ENCODE results near the gene ARHGAP22.
"Not testable (repeated sequence)": the region's sequence is repeated elsewhere in the genome, so short reads cannot be mapped to it uniquely, and the experiment has no call there.

Gene ARHGAP22, protein sequence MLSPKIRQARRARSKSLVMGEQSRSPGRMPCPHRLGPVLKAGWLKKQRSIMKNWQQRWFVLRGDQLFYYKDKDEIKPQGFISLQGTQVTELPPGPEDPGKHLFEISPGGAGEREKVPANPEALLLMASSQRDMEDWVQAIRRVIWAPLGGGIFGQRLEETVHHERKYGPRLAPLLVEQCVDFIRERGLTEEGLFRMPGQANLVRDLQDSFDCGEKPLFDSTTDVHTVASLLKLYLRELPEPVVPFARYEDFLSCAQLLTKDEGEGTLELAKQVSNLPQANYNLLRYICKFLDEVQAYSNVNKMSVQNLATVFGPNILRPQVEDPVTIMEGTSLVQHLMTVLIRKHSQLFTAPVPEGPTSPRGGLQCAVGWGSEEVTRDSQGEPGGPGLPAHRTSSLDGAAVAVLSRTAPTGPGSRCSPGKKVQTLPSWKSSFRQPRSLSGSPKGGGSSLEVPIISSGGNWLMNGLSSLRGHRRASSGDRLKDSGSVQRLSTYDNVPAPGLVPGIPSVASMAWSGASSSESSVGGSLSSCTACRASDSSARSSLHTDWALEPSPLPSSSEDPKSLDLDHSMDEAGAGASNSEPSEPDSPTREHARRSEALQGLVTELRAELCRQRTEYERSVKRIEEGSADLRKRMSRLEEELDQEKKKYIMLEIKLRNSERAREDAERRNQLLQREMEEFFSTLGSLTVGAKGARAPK

DNA sequence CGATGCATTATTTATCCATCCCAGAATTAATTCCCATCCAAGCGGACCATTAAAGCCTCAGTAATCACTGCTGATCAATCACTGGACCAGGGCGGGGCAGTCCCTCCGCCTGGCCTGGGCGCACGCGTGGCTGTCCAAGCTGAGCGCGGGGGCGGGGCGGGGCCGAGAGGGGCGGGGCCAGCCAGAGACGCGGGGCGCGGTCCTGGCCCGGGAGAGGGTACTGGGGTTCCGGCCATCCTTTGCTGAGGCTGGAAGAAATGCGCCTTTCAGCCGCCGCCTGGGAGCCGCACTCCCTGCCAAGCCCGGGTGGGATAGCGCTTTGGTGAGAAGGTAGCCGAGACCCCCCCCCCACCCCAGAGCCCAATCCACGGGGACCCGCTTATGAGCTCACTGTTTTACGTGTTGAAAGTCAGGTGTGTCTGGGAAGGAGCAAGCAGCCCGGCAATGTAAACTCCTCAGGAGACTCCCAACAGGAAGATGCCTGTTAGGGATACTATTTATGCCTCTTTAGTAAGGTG, at the start of gene ARHGAP22:
Gene ARHGAP22 (minus strand): TSS at position 83 of the 518 bp plus-strand sequence. CDS start 277 bp downstream, outside the sequence.
- DNase-seq (ENCODE audit: low read depth): no peak

DNA sequence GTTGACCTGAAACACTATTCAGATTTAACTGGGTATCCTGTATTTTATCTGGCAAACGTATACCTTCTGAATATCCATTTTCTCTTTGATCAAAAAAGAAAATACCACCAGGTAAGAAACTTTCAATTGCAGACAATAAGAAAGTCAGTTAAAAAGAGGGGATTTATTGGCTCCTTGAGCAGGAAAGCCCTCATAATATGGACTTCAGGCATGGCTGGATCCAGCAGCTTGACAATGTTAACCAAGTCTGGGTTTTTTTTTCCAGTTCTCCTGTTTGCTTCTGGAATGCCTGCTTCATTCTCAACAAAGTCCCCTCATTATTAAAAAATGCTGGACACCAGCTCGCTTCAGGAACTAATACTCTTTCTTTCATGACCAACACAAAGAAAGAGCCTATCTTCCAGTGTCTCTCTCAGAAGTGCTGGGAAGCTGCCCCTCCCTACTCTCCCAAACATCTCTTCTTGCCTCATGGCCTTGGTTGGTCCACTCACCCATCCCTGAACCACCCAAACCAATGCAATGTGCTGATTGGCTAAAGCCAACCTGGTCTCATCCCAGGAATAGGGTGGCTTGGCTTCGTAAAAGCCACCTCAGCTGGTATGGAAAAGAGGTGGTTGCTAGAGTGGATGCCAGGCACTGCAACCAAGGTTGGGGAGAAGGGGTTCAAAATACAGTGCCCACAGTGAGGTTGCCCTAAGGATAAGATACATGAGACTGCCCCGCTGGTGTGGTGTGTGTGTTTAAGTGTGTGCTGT, 49.2 kb upstream of the ARHGAP22 start:
- DNase-seq (ENCODE audit: low read depth): no peak

DNA sequence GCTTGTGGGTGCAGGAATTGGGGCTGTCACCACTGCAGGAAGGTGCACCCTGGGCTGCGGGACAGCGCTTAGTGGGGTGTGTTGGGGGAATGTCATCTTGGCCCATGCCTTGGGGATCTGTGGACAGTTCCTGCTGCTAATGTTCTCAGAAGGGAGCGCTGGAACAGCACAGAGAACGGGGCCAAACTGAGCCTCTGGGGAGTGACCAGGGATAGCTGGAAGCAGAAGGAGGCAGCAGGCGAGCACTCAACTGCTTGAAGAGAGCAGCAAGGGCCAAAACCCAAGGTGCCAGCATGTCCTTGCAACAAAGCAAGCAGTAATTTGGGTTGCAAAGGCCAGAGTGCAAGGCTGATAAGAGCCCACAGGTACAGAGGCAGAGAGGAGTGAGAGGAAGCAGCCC, 48.5 kb upstream of the ARHGAP22 start:
- no peak for DNase-seq (ENCODE audit: low read depth)

DNA sequence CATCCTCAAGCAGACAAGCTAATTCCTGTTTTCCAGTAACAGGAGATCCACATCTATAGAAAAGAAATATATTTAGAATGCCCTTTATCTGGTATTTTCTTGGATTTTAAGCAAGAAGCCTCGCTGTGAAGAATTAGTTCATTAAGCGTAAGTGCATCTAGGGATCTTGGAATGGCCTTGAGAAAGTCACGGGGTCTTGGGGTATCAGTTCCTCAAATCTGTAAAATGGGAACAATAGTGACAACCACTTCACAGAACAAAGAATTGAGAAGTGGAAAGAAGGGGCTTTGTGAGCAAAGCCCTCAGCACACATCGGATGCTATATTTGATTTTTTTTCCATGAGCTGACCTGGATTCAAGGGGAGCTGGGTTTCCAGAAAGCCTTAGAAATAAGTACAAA, 47.5 kb upstream of the ARHGAP22 start:
- DNase-seq (ENCODE audit: low read depth): no peak

DNA sequence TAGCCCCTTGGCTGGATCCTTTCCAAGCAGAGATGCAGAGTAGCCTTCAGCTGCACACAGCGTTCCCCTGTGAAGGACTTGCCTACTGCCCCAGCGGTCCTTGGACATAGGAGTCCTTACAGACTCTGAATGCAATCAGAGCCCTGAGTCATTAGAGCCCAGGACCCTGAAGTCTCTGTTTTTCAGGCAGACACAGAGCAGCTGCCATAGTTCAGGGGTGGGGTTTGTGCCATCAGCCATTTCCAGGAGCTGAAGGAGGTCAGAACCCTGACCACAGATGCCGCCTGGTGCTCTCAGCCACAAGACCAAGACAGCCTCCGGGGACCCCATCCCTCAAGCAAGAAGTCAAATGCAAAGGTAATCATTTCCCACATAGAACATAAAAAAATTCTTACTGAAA, 47.0 kb upstream of the ARHGAP22 start:
- no peak for DNase-seq (ENCODE audit: low read depth)

DNA sequence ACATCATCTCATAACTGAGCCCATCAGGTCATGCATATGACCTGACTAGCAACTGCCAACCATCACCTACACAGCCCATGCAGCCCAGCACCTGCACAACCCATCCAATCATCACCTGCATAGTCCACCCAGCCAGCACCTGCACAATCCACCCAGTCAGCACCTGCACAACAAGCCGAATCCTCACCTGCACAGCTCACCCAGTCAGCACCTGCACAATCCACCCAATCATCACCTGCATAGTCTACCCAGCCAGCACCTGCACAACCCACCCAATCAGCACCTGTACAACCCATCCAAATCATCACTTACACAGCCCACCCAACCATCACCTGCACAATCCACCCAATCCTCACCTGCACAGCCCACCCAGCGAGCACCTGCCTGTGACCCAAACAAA, 46.4 kb upstream of the ARHGAP22 start:
- DNase-seq (ENCODE audit: low read depth): no peak

DNA sequence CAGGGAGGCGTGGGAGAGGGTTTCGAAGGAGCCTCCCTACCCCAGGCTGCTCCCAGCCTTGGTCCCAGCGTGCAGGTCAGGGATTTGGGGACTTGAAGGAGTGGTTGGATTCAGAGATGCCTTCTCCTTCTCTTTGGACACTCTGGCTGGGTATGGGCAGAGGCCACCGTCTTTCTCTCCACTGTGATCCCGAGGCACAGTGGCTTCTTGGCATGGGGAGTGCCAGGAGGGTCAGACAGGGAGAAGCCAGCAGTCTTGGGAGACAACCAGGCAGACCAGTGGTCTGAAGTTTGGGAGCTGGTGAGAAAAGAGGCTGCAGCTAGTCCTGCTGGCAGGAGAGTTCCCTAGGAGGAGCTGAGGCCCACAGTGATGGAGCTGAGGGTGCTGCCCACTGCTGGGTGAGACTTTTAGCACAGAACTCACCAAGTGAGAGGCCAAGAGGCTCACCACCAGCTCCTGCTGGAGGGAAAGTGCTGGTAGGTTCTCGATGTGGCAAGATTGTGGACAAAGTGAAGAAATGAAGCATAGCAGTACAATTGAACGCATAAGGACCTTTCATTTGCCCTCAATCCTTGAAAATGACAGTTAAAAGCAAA, 44.6 kb upstream of the ARHGAP22 start:
- DNase-seq (ENCODE audit: low read depth): no peak

DNA sequence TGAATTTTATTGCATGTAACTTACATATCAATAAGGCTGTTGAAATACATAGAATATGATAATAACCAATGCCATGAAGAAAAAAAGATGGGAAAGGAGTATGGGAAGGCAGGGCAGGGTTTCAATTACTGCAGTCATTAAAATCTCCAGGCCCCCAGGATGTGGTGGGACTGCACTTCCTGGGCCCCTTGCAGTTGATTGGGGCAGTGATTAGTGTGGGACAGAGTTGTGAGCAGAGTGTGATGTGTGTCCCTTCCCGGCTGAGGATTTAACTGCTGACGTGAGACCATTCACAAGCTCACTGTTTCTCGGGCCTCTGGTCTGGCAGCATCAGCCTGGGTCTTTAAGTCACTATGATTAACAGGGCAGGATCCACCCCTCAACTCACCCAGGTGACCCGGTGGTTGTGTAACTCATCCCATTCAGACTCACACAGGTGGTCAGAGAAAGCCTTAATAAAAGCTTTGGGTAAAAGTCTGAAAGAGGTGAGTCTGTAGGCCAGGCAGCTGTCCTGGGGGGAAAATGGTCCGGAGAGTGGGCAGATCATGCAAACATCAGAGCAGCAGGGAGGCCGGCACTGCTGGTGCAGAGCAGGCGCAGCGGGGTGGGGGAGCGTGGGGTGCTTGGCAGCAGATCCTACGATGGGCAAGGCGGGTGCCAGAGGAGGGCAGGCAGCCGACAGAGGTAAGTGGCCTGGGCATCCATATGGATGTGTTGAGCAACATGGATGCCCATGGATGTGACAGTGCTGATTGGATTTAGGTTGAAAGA, 43.5 kb upstream of the ARHGAP22 start:
- no peak for DNase-seq (ENCODE audit: low read depth)

DNA sequence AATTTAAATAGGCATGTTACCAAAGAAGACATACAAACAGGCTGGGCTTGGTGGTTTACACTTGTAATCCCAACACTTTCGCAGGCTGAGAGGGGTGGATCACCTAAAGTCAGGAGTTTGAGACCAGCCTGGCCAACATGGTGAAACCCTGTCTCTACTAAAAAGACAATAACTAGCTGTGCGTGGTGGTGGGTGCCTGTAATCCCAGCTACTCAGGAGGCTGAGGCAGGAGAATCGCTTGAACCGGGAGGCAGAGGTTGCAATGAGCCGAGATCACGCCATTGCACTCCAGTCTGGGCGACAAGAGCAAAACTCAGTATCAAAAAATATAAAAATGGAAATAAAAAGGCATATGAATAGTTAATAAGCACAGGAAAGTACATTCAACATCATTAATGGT, 42.2 kb upstream of the ARHGAP22 start:
- not testable (repeated sequence) for DNase-seq (ENCODE audit: low read depth)

DNA sequence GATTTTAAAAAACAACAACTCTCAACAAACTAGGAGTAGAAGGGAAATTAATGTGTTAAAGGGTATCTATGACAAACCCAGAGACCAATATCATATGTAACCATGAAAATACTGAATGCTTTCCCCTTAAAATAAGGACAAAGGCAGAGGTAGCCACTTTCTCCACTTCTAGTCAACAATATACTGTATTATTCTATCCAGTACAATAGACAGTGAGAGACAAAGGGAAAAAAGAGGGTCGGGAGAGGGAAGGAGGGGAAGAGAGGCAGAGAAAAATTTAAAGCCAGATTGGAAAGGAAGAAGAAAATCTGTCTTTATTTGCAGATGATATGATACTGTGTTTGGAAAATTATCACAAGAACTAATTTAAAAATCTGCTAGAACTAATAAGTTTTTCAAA, 40.7 kb upstream of the ARHGAP22 start:
- DNase-seq (ENCODE audit: low read depth): no peak

DNA sequence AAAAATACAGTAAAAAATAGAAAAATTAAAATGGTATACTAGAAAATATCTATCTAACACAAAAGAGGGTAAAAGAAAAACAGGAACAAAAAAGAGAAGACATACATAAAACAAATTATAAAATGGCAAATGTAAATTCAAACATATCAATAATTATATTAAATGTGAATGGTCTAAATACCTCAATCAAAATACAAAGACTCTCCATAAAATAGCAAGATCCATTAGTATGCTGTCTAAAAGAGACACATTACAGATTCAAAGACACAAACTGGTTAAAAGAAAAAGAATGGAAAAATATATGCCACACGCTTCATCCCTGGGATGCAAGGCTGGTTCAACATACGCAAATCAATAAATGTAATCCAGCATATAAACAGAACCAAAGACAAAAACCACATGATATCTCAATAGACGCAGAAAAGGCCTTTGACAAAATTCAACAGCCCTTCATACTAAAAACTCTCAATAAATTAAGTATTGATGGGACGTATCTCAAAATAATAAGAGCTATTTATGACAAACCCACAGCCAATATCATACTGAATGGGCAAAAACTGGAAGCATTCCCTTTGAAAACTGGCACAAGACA, 36.3 kb upstream of the ARHGAP22 start:
- DNase-seq (ENCODE audit: low read depth): not testable (repeated sequence)

DNA sequence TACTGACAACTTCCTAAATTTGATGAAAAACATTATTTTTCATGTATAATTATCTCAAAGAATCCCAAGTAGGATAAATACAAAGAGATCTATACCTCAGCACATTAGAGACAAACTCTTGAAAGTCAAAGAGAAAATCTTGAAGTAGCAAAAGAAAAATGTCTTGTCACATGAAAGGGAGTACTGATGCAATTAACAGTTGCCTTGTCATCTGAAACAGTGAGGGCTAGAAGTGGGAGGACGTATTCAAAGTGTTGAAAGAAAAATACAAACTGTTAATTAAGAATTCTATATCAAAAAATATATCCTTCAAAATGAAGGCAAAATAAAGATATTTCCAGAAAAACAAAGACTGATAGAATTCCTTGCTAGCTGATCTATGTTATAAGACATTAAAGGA, 35.5 kb upstream of the ARHGAP22 start:
- no peak for DNase-seq (ENCODE audit: low read depth)

DNA sequence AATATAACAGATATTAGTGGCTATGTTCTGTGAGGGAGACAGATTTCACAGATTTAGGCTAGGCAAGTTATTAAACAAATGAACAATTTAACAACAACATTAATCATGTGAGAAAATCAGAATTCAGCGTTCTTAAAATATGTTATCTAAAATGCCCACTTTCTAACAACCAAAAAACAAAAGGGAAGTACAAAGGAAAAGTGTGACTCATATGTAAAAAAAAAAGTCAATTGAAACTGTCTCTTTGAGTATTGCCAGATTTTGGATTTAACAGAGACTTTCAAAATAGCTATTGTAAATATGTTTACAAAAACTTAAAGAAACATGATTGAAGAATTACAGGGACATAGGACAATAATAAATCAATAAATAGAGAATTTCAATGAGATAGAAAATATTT, 34.8 kb upstream of the ARHGAP22 start:
- no peak for DNase-seq (ENCODE audit: low read depth)

DNA sequence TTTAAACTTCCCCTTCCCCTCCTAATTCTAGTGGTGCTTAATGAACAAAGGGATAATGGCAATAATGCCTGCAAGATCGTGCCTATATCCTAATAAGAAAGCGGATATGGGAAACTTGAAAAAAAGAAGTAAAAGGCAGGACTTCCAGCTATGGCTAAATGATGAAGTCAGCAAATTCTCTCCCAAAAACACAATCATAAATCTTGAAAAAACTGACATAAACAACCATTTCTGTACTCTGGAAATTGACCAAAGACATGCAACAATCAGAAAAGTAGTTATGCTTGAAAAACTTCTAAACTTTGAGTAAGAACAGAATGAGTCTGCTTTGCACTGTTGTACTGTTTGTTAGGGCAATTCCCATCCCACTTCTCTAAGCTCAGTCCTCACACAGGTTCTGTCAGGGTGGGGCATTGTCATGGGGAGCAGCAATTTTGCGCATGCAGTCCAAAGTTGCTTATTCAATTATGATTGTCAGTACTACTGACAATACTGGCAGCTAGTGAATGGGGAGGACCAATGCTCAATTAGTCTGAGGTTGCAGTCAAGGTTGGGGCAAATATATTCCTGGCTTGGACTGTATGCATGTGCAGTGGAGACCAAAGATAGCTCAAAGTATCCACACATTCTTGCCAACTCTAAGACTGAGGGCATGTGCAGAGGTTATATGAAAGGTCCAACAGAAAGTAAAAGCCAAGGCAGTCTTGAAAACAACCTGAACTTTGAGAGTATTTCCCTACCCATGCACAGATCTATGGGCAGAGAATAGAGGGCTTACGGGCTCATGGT, 34.1 kb upstream of the ARHGAP22 start:
- no peak for DNase-seq (ENCODE audit: low read depth)

DNA sequence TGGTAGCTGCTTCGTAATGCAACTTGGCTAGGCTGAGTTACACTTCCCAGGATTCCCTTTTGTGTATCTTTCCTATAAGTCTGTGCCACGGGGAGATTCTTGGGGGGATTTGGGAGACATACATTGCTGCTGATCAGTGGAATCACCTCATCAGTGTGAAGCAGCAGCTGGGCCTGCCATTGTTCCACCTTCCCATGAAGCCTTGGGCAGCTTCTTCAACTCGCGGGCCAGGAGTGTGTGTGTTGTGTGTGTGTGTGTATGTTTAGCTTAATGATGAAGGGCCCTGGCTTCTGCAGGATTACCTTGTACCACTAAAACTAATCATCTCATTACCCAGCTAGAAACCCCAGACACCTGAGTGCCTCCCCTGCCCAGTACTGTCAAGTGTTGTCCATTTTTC, 33.3 kb upstream of the ARHGAP22 start:
- no peak for DNase-seq (ENCODE audit: low read depth)

DNA sequence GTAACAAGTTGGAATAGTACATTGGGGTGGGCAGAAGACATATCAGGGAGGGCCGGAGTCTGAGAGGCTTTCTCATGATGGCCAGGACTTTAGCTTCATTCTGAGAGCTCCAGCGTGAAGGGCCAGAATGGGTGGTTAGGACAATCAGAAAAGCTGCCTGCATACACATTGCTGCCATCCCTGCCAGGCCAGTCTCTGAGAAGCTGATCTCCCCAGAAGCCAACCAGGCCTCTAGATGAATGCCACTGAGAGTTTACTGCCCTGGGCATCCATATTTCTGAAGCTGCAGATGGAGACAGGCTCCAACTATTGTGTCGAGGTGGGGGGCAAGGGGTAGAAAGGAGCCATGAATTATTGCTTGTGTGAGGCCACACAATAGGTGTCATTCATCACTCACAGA, 32.0 kb upstream of the ARHGAP22 start:
- no peak for DNase-seq (ENCODE audit: low read depth)

DNA sequence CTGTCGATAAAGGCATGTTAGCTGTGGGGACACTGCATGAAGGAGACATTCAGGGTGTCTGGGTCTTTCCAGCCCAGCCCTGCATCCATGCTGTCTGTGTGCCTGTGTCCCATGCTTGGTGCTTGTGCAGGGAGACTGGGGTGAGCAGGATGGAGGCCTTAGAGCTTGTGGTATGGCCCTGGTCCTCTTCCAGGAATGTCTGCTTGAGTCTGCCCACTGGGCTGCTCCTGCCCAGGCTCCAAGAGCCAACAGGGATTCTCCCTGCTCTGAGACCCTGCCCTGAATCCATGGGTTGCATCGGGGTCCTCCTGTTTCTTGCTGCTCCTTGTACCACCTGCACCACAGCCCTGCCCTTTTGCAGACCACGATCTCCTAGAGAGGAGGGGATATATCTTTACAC, 31.4 kb upstream of the ARHGAP22 start:
- no peak for DNase-seq (ENCODE audit: low read depth)

DNA sequence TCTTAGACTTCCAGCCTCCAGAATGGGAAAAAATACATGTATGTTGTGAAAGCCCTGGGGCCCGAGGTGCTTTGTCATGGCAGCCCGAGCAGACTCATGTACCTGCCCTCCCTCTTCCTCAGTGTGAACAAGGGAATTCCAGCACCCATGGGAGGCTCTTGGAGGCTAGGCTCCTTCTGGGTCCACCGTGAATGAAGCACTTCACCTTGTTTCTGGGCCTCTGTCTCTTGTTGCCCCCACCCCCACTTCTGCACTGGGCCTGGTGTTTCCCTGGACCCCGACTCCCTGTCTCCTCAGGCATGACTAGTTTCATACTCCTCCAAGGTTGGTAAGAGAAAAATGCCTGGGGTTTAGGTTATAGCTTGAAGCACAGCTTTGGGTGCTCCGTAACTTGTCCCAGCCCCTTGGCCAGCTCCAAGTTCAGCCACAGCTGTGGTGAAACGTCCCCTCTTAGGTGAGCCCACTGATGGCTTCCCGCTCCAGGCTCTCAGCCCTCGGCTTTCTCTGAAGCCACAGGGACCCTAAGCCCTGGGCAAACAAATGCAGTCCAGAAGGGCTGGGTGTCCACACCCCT, 30.2 kb upstream of the ARHGAP22 start:
- DNase-seq (ENCODE audit: low read depth): no peak

DNA sequence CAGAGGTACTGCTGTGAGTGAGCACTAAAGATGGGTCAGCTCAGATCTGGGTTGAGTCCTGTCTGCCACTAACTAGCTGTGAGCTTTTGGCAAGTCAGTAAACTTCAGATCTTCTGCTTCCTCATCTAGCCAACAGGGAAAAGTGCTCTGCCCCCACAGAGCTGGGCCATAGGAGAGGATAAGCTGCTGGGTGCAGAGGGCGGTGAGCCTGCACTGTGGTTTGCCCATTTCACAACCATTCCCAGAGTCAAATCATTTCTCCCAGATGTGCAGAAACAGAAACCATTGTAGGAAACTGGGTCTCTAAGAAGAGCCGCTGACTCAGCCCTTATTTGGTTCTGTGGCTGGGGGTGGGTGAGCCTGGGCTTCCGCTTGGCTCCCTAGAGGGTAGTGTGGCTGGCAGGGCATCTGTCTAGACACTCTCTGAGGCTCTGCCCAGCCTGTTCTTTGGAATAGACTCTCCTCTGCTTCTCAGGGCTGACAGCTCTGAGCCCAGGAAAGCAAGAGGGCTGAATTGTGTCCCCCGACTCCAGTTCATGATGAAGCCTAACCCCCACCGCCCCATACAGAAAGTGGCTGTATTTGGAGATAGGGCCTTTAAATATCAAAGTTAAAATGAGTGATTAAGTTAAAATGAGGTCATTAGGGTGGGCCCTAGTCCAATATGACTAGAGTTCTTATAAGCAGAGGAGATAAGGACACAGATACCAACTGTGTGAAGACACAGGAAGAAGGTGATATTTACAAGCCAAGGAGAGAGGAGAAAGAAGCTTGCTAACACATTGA, 29.5 kb upstream of the ARHGAP22 start:
- DNase-seq (ENCODE audit: low read depth): peak; percentile 91
